ENCODE measurements around the gene ATG10.
"Not testable (repeated sequence)": the region's sequence is repeated elsewhere in the genome, so short reads cannot be mapped to it uniquely, and the experiment has no call there.

ATG10 gene

GRCh38 chr5:81971712-81972491, at the start of gene ATG10:
ATG10 (plus strand) TSS chr5:81972023; CDS start chr5:81987571, 15,548 bp downstream.
- peak; percentile 54 to 62 for DNase-seq

GRCh38 chr5:81922854-81923279, 49.0 kb upstream of the ATG10 start:
- DNase-seq, result no peak

- DNase-seq, result peak; percentile 67 to 75
These were observed 47.4 kb upstream of the ATG10 start for GRCh38 chr5:81924442-81924841.

GRCh38 chr5:81925009-81925408, 46.8 kb upstream of the ATG10 start:
- DNase-seq, result no peak

GRCh38 chr5:81925981-81926380, 45.8 kb upstream of the ATG10 start:
- no peak for DNase-seq

DNA sequence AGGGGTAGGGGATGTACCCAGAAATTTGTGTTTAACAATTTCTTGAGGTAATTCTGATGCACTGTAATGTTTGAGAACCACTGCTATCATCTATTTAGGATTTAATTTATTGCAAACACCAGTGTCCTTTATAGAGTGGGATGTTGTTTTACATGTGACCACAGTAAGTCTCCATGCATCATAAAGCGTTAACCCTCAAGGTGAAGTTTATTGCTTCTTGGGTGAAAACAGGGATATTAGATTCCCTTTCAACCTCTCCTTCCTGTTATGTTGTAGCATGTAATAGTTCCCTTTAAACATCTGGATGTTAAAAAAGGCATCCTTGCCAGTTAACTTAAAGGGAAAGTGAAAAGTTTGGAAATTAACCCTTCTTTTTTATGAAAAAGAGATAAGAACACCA, 35.8 kb upstream of the ATG10 start:
- no peak for DNase-seq

GRCh38 chr5:81936750-81937149, 35.1 kb upstream of the ATG10 start:
- no peak for DNase-seq

GRCh38 chr5:81942746-81943145, 29.1 kb upstream of the ATG10 start:
- no peak for DNase-seq

- no peak for DNase-seq
These were observed 23.5 kb upstream of the ATG10 start for GRCh38 chr5:81948349-81948748.

DNA sequence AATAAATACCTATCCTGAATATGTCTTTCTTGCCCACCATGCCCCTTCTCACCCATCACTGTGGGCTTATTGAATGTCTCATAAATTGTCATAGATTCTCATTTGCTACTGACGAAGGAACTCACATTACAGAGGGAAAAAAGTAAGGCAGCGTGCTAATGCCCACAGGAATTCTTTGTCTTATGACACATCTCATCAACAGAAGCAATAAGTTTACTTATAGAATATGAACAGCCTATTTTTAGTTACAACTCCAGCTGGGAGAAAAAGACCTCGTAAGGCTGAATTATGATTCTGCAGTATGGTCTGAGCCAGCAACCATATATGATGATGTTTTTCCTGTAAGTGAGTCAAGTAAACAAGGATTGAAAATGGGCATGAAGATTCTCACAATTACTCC, 22.4 kb upstream of the ATG10 start:
- DNase-seq, result no peak

DNA sequence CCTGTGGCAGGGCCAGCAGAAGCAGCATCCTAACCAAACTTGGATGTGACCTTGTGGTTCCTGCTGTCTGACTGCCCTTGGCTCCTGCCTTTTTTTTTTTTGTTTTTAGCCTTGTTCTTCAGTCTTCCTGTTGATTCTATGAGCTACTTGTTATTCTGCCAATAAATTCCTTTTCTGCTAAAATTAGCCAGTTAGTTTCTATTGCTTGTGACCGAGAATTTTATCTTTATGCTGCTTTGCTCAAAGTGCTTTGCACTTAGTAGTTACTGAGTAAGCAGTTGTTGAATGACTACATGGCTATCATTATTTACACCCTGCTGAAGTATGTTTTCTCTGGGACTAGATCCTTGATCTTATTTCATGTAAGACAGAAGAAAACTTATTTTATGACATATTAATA, 20.8 kb upstream of the ATG10 start:
- no peak for DNase-seq

DNA sequence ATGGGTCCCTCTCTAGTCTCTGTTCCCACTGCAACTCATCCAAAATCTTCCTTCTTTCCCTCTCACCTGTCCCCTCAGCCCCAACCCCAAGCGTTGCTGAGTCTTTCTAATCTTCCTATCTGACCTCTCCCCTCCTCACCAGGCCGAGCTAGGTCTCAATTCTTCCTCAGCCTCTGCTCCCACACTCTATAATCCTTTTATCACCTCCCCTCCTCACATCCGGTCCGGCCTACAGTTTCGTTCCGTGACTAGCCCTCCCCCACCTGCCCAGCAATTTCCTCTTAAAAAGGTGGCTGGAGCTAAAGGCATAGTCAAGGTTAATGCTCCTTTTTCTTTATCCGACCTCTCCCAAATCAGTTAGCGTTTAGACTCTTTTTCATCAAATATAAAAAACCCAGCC, 17.0 kb upstream of the ATG10 start:
- not testable (repeated sequence) for DNase-seq

DNA sequence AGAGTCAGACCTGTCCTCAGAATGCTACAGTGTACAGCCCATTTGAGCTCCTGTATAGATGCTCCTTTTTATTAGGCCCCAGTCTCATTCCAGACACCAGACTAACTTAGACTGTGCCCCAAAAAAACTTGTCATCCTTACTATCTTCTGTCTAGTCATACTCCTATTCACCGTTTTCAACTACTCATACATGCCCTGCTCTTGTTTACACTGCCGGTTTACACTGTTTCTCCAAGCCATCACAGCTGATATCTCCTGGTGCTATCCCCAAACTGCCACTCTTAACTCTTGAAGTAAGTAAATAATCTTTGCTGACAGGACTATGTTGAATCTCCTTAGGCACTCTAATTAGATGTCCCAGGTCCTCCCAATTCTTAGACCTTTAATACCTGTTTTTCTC, 13.7 kb upstream of the ATG10 start:
- not testable (repeated sequence) for DNase-seq

DNA sequence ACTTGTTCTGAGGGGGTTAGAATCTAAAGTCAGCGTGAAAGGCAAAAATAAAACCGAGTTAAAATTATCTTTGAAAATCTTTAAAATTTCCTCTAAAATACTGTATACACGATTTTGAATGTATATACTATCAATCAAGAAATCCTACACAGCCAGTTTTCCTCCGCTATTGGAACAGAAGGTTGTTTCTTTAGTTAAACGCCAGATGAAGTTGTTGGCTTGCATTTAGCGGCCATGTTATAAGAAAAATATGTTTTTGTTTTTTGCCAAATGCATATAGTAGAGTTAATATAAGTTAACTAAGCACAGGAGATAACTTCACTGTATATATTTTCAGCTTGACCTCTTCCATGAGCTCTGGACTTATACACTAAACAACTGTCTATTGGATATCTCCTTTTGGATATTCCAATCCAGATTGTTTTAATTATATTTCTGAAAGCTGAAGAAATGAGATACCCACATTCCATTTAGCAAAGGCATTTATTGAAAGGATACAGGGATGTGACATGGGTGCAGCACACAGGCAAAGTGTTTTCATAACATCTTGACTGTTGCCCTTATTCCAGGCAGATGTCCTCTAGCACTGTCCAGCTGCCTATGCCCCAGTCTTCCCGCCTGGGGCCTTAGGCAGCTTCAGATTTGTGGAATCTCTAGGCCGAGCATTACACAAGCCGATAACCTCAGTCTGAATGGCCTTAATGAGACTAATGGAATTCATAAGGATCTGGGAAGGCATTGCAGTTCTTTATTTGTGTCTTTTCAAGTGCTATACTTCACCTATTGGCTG, 10.0 kb upstream of the ATG10 start:
- no peak for DNase-seq

DNA sequence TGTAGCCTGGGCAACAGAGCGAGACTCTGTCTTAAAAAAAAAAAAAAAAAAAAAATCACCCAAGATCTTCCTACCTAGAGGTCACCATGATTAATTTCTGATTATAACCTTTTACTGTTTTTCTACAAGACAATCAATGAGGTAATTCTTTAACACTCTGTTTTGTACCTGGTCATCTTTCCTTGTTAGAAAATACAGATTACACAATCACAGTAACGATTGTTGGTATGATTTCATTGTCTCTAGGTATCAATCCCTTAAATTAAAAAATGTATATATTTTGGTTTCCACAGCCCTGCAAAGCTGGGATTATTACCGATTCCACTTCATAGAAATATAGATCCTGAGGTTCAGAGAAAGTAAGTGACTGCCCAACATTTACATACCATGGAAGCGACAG, 8.3 kb upstream of the ATG10 start:
- no peak for DNase-seq

GRCh38 chr5:81965524-81965923, 6.3 kb upstream of the ATG10 start:
- DNase-seq, result no peak

GRCh38 chr5:81969226-81969625, 2.6 kb upstream of the ATG10 start:
- DNase-seq, result no peak

- no peak for DNase-seq
These were observed 1.9 kb upstream of the ATG10 start for GRCh38 chr5:81969912-81970311.

DNA sequence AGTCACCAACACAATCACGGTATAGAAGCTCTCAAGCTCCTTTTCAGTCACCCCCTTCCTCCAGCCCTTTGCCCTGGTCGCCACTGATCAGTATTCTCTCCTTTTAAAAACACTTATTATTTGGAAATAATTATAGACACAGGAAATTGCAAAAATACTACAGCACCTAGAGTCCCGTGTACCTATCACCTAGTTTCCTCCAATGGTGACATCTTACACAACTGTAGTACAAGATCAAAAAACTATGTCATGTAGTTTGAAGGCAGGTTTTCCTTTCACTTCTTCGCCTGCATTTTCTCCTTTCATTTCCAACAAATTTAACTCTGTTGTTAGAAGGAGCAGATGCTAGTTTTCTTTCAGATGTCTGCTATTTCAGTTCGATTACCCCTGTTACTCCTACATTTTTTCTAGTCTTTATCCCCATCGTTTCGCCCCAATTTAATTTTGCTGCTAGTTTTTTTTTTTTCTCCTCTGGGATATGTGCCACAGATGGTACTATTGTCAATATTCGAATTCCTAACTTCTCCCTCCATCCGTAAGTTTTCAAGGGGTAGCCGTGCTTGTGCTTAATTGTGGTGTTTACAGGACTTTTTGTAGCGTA, 612 bp upstream of the ATG10 start:
- DNase-seq, result no peak

DNA sequence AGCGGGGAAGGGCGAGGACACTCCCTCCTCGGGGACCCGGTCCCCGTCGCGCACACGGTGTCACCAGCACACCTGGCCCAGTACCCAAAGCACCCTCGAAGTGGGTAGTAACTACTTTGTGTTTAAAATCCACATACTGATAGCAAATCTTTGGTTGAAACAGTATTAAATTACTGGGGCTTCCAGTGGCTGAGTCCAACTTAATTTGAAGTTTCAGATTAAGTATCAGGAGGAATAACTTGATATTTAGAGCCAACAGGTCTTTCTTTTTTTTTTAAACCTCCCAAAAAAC, 615 bp downstream of the ATG10 start:
- DNase-seq, result no peak

GRCh38 chr5:81980160-81980559, 8.3 kb downstream of the ATG10 start:
- DNase-seq, result no peak

DNA sequence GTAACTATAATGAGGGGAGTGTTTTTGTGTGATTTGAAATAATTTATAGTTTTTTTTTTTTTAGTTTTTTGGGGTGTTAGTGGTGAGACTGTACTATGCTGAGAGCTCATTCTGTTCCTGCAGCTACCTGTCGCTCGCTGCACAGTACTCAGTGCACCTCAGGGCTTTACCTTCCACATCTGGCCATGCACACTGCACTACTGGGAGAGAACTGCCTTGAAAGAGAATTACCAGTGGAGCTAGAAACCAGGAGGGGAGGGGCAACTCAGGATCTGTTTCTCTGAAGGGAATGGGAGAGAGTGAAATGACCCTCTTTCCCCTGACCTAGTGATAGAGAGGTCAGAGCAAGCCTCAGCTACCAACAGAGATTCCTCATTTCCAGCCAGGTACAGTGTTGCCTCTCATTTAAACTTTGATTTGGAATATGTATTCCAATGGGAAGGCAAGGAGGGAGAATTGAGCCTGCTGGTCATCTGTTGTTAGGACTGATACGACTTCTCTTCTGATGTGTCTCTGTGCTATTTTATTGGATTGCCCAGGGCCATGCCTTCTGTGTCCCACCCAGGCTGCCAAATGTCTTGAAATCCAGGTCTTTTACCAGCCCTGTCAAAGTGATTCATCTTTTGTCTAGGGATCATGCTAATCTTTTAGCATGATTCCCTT, 8.9 kb downstream of the ATG10 start:
- DNase-seq, result no peak

GRCh38 chr5:81982172-81982685, 10.4 kb downstream of the ATG10 start:
- not testable (repeated sequence) for DNase-seq

All from cerebellar nuclear complex (tissue), 1 donor.